Medulla oblongata (tissue), 1 donor: ENCODE data around the gene CDC42EP1.
A peak's percentile ranks its signal among the peaks of the same experiment; 100 is the strongest.
"Not testable (repeated sequence)": the region's sequence is repeated elsewhere in the genome, so short reads cannot be mapped to it uniquely, and the experiment has no call there.

Experiments
- DNase-seq: peaks from one replicate; pipeline ENCODE4 v3.0.0-alpha.2; 2015; ENCODE audit errors: extremely low spot score

CDC42EP1 gene

GRCh38 chr22:37581504-37581903 lies 21.2 kb downstream of the CDC42EP1 start:
- peak; percentile 83 for DNase-seq

GRCh38 chr22:37582526-37582925 lies 22.2 kb downstream of the CDC42EP1 start:
- no peak for DNase-seq

DNA sequence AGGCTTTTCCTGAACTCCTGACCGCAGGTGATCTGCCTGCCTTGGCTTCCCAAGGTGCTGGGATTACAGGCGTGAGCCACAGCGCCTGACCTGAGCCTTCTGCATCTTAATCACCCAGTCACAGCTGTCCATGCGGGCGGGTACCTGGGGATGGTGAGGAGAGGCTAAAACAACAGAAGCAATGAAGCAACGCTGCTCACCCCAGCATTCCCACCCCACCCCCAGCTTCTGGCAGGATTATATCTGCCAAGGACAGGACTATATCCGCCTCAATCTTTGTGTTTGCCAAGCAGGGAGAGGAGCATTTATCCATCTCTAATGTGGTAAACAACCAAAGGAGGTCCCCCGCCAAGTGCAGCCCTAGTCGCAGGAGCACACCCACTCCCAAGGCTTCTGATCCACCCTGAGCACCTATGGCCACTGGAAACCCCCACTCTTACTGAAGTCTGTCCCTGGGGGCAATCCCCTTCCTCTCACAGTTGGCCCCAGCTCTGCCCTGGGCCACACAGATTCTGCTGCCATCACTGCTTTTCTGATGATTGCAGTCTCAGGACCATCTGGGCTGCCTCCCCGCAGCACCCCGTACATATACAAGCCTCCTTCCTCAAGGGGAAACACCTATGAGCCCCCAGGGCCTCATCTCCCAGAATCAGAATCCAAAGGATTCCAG lies 28.4 kb downstream of the CDC42EP1 start:
- no peak for DNase-seq

DNA sequence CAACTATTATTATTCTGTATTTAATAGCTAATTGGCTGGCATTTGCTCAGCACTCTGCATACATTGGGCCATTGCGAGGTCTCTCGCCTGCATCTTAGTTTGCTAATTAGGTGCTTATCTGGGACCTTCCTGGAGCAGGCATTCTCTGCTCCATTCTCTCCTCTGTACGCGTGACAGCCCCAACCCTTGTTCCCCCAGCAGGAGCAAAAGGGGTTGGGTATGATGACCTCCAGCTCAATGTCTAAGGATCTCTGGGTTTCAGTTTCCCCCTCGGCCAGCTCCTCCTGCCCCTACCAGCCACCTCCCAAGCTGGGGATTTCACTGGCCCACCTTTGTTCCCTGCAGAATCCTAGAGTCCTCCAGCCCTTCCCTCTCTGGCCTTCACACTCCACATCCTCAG lies 29.4 kb downstream of the CDC42EP1 start:
- no peak for DNase-seq

DNA sequence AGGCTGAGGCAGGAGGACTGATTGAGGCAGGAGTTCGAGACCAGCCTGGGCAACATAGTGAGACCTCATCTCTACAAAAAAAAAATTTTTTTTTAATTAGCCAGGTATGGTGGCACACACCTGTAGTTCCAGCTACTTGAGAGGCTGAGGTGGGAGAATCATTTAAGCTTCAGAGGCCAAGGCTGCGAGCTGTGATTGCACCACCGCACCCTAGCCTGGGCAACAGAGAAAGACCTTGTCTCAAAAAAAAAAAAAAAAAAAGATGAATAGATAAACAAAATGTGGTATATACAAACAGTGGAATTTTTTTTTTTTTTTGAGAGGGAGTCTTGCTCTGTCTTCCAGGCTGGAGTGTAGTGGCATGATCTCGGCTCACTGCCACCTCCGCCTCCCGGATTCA lies 30.8 kb downstream of the CDC42EP1 start:
- DNase-seq: not testable (repeated sequence)

- no peak for DNase-seq
Measured at GRCh38 chr22:37591823-37592404, 31.6 kb downstream of the CDC42EP1 start.

DNA sequence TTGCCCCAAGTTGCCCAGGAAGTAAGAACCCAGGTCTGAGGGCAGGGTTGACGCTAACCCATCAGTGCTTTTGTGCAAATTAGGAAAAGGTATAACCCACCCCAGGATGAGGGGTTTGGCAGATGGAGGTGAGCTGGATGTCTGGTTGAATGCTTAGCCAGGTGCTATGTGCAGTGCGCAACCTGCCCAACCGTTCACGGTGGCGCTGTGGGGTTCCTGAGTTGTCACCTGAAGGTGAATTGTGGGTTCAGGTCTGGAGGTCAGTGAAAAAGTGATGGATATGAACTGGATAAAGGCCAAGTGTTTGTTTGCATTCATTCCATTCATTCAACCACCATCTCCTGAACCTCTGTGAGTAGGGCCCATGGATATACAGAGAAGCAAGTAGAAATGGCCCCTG lies 34.0 kb downstream of the CDC42EP1 start:
- DNase-seq: no peak

DNA sequence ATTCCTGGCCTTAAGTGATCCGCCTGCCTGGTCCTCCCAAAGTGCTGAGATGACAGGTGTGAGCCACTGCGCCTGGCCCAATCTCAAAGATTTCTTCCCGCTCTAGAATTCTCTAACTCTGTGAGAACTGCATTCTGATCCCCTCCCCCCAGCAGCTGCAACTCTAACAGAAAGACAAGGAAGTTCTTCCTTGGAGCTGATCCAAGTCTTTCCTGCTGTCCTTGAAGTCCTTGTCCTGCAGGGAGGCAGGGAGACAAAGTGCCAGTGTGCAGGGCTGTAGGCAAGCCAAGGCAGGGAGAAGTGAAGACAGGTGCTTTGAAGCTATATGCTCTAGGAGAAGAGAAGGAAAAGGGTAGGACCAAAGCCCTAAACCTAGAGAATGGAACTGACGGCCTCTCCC lies 38.9 kb downstream of the CDC42EP1 start:
- peak; percentile 37 for DNase-seq

DNA sequence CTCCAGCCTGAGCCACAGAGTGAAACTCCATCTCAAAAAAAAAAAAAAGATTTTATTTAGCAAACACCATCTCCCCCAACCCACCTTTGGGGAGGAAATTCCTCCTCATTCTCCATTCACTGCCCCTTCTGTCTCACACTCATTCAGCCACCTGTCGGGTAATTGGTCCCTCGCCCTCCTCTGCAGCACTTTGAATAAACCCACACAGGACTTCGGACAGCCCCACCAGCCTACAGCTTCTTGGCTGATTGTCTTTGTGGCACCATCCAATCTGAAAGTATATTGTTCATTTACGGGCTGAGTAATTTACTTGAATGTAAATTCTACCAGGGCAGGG lies 40.9 kb downstream of the CDC42EP1 start:
- no peak for DNase-seq

DNA sequence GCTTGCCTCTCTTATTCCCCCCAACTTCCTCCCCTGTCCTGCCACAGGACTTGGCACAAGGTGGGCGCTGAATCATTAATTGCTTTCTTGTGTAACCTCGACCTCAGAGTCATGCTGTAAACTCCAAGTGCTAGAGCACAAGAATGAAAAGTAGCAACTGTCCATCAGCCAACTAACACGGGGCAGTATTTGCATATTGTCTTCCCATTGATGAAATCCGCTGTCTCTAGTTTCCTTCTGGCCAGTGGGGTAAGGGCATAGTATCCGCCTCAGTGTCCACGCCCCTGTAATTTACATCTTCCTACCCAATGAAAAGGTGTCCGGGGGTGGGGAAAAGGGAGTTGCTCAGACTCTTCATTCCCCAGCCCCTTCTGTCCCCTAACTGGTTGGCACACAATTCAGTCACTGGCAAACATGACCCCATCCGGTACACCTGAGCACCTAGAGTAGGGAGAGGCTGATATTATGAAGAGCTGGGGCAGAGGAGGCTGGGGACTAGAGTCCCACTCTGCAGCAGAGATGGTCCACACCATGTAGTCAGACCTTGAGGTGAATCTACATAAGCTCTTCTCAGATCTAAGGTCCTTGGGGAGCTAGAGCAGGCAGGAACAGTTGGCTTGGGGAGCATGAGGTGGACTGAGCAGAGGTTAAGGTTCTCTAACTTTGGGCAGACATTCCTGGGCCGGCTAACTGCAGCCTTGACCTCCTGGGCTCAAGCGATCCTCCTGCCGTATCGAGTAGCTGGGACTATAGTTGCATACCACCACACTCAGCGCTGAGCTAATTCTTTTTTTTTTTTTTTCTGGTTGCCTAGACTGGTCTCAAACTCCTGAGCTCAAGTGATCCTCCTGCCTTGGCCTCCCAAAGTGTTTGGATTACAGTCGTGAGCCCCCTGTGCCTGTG lies 41.5 kb downstream of the CDC42EP1 start:
- DNase-seq: no peak

DNA sequence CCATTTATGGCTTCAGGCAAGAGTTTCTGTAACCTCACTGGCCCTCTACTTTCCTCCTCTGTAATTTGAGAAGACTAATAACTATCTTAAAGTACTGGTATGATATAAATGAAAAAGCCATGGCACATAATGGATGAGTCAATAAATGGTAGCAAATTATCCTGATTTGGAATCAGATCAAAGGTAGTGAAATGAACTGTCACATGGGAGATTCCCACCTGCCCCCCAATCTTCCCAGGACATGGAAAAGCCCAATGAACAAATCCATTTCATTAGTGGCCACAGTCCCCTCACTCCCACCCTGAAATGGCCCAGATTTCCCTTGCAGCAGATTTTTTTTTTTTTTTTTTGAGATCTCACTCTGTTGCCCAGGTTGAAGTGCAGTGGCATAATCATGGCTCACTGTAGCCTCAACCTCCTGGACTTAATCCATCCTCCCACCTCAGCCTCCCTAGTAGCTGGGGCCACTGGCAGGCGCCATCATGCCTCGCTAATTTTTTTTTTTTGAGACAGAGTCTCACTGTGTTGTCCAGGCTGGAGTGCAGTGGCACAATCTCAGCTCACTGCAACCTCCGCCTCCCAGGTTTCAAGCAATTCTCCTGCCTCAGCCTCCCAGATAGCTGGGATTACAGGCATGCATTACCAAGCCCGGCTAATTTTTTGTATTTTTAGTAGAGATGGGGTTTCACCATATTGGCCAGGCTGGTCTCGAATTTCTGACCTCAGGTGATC lies 42.4 kb downstream of the CDC42EP1 start:
- DNase-seq: not testable (repeated sequence)

GRCh38 chr22:37604074-37604473 lies 43.8 kb downstream of the CDC42EP1 start:
- DNase-seq: no peak

DNA sequence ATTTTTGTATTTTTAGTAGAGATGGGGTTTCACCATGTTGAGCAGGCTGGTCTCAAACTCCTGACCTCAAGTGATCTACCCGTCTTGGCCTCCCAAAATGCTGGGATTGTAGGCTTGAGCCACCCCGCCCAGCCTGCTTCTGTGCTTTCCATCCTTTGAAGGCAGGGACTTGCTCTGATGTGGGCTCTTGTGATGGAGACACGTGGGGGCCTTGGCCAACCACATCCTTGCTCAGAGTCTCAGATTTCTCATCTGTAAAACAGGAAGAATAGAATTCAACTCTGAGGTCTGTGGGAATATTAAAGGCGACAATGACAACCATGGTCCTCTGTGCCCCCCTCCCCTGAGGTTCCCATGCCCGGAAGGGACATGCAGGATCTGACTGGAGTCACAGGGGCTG lies 44.6 kb downstream of the CDC42EP1 start:
- DNase-seq: no peak

- DNase-seq: peak; percentile 87
Measured at GRCh38 chr22:37607010-37607934, 47.0 kb downstream of the CDC42EP1 start.

DNA sequence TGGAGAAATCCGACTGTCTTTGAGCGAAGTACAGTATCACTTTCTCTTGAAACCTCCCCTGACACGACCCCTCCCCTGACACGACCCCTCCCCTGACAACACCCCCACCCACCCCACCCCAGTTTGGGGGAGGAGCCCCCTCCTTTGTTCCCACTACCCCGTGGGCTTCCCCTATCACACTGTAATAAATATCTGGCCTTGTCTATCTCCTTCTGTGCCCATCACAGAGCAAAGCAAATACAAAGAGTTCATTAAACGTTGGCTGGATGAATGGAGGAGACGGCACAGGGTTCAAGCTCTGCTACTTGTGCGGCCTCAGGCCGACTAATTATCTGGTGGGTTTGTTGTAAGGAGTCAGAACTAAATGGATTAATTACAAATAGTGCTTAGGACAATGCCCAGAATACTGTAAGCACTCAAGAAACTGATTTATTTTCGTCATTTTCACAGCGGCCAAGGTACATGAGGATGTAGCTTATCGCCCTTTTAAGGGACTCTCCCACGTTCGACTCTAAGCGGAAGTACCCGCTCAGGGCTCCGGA lies 47.7 kb downstream of the CDC42EP1 start:
- DNase-seq: peak; percentile 19

- peak; percentile 98 for DNase-seq
Measured at GRCh38 chr22:37608477-37609239, 48.4 kb downstream of the CDC42EP1 start, which contains the start of gene GGA1. TSS of gene GGA1 (plus strand) at chr22:37608834. CDS start at chr22:37608861, 27 bp downstream.

DNA sequence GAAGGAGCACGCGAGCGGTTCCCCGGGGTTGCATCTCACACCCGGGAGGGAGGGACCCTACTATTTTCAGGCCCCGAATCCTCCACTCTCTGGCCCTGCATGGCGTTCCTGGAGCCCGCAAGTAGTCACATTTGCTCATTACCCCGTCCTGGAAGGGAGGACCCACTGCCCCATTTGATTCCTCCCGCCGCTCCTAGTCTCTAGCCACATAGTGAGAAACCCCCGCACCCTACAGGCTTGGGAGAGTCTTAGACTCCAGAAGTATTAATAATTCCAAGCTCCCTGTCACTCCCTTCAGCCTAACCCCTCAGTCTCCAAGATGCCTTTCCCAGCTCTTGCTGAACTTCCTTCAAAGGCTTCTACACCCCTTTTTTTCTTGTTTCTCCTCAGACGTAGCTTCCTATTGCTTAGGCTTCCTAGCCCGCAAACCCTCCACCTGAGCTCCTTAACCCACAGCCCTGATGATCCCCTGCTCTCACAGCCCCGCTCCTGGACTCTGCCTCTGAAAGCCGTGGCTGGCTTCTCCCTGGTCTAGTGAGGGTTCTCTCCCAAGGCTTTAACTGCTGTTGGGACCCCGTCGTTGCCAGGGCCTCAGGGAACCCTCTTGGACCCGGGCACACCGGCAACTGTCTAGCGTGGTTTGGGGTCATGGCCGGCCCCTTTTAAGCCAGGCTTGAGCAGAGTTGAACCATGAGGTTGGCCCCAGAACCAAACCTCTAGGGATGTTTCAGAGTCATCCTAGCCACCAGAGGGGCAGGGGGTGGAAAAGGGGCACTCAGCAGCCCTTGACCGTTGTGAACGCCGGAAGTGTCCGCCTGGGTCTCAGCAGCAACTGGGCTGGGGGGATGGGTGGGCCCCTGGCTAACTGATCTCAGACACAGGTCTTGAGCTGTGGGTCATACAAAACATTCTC lies 49.2 kb downstream of the CDC42EP1 start:
- DNase-seq: peak; percentile 42

DNA sequence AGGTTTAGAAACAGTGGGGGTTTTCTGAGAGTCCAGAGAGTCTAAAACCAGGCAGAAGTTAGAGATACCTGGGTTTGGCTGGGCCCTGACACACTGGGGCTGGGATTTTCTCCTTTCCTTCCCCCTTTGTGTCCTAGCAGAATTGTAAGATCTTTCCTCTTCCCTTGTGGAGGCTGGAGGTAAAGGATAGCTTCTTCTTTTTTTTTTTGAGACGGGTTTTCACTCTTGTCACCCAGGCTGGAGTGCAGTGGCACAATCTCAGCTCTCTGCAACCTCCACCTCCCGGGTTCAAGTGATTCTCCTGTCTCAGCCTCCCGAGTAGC lies 49.8 kb downstream of the CDC42EP1 start:
- not testable (repeated sequence) for DNase-seq
